Inflammatory macrophage (primary cell): ENCODE results near the gene PCSK1.
"Not testable (repeated sequence)": the region's sequence is repeated elsewhere in the genome, so short reads cannot be mapped to it uniquely, and the experiment has no call there.

Experiments used
- DNase-seq, 2 donors: peaks; one replicate each; pipeline ENCODE4 v3.0.0-alpha.2; 2020 to 2022

PCSK1 gene

GRCh38 chr5:96426831-96427230 lies 6.2 kb downstream of the PCSK1 start:
- DNase-seq, result no peak

GRCh38 chr5:96425443-96425842 lies 7.6 kb downstream of the PCSK1 start:
- DNase-seq, result no peak

- no peak for DNase-seq
These were observed 17.2 kb downstream of the PCSK1 start for GRCh38 chr5:96415897-96416296.

GRCh38 chr5:96412868-96413449 lies 20.1 kb downstream of the PCSK1 start:
- DNase-seq, result no peak

GRCh38 chr5:96410013-96410412 lies 23.0 kb downstream of the PCSK1 start:
- DNase-seq, result no peak

- DNase-seq, result no peak
These were observed 24.1 kb downstream of the PCSK1 start for GRCh38 chr5:96408841-96409538.

- DNase-seq, result peak; percentile 11 to 30
These were observed 24.8 kb downstream of the PCSK1 start for GRCh38 chr5:96408210-96408777.

- DNase-seq, result no peak
These were observed 25.6 kb downstream of the PCSK1 start for GRCh38 chr5:96407436-96407835.

- no peak for DNase-seq
These were observed 28.7 kb downstream of the PCSK1 start for GRCh38 chr5:96404191-96404867.

- DNase-seq, result no peak
These were observed 30.5 kb downstream of the PCSK1 start for GRCh38 chr5:96402500-96402899.

- DNase-seq, result no peak
These were observed 36.2 kb downstream of the PCSK1 start for GRCh38 chr5:96396878-96397277.

- not testable (repeated sequence) for DNase-seq
These were observed 37.8 kb downstream of the PCSK1 start for GRCh38 chr5:96395295-96395694.

GRCh38 chr5:96391921-96392320 lies 41.1 kb downstream of the PCSK1 start:
- no peak for DNase-seq

GRCh38 chr5:96388176-96388575 lies 44.9 kb downstream of the PCSK1 start:
- no peak for DNase-seq

- DNase-seq, result no peak
These were observed 45.4 kb downstream of the PCSK1 start for GRCh38 chr5:96387616-96388015.

- DNase-seq, result no peak
These were observed 47.5 kb downstream of the PCSK1 start for GRCh38 chr5:96385538-96385937.

- DNase-seq, result no peak
These were observed 48.7 kb downstream of the PCSK1 start for GRCh38 chr5:96384353-96384752.

- no peak for DNase-seq
These were observed 51.5 kb downstream of the PCSK1 start for GRCh38 chr5:96381526-96381925.

GRCh38 chr5:96379896-96380295 lies 53.2 kb downstream of the PCSK1 start:
- no peak for DNase-seq

GRCh38 chr5:96377597-96377996 lies 55.5 kb downstream of the PCSK1 start:
- no peak for DNase-seq

GRCh38 chr5:96377167-96377566 lies 55.9 kb downstream of the PCSK1 start:
- no peak for DNase-seq

GRCh38 chr5:96374653-96375052 lies 58.4 kb downstream of the PCSK1 start:
- DNase-seq, result no peak

GRCh38 chr5:96373381-96373733 lies 59.7 kb downstream of the PCSK1 start:
- DNase-seq, result no peak
